ENCODE measurements around the gene AVPR2.

Gene AVPR2

DNA sequence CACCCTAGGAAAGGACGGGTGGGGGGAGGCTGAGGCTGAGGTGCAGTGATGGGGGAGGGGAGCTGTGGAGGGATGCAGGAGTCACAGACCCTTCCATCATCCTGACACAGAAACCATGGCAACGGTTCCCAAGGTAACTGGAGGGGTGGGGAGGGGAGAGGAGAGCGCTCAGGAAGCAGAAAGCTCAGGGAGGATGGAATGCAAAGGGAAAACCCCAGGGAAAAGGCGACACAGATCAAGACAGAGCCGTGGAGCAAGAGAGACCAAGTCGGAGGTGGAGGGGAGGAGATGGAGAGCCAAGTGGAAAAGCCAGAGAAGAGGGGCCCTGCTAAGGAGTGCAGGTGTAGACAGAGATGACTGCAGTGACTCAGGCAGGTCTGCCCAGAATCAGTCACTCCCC, 33.0 kb upstream of the AVPR2 start:
- DNase-seq (ENCODE audit: low read depth) = no peak

DNA sequence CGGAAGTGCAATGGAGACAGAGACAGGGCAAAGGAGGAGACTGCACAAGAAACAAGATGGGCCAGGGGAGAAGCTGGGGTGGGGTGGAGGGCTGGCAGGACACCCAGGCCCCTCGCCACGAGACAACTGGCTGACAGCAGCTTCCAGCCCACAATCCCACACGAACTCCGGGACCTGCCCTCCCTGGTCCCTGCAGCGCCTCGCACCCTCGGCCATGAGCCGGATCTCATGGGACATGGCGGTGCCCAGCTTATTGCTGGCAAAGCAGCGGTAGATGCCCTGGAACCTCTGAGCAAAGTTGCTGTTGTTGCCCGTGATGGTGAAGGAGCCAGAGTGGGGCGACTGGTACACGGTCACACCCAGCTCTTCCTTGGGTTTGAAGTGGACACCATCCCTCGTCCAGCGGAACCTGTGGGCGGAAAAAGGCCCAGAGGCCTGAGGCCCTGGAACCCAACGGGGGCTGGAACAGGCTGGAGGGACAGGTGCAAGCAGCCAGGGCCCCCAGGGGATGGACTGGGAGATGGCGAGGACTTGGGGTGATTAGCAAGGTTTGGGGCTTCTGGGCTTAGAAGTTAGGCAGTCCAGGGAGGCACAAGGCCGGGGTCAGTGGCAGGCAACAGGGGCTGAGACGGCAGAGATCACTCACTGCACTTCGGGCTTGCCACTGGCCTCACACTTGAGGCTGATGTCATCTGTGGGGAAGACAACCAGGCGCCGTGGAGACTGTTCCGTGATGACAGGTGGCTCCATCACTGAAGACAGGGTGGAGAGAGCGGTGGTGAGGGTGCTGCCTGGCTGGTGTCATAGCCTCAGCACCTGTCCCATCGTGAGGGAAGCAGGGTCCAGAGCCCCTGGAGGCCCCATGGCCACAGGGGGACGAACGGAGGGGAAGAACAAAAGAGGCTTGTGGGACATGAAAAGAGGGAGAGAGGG, 32.3 kb upstream of the AVPR2 start:
- DNase-seq (ENCODE audit: low read depth) = no peak

DNA sequence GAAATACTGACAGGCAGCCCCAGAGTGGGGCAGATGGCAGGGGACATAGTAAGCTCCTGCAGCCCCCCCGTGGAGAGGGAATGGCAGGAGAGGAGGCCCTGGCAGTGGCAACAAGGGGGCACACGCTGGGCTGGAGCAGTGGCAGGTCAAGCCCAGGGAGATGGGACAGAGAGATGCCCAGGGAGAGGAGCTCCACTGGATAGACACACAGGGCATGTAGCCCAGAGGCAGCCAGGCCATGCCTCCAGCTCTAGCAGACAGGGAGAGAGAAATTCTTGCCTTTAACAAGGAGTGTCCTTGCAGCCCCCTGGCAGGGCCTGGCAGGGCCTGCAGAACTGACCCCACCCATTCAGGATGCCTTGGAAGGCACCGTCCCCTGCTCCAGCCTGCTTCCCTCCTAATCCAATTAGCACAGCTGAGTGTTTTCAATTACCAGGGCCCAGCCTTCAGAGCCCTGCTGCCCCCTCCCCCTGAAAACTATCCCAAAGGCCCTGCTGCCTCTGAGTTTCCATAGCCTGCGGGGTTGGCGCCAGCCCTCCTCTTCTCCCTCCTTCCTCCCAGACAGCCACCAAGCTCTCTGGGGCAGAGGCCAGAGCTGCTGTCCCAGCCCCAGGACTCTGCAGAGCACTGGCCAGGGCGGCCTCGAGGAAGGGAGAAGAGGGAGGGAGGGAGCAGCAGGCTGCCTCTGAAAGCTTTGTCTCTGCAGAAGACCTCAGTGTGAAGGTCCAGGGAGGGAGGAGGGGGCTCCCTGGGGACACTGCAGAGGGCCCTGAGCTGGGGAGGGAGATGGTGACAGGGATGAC, 31.0 kb upstream of the AVPR2 start:
- no peak for DNase-seq (ENCODE audit: low read depth)

DNA sequence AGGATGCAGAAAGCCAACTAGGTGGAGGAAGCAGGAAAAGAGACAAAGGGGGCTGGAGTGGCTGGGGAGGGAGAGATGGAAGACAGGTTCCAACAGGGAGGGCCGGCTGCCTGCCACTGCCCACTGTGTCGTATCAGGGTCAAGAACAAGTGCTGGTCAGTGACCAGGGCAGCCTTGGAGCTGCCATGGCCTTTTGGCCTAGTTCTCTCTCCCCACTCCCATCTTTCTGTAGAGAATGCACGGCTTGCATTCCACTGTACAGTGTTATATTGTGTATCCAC, 30.4 kb upstream of the AVPR2 start:
- no peak for DNase-seq (ENCODE audit: low read depth)

DNA sequence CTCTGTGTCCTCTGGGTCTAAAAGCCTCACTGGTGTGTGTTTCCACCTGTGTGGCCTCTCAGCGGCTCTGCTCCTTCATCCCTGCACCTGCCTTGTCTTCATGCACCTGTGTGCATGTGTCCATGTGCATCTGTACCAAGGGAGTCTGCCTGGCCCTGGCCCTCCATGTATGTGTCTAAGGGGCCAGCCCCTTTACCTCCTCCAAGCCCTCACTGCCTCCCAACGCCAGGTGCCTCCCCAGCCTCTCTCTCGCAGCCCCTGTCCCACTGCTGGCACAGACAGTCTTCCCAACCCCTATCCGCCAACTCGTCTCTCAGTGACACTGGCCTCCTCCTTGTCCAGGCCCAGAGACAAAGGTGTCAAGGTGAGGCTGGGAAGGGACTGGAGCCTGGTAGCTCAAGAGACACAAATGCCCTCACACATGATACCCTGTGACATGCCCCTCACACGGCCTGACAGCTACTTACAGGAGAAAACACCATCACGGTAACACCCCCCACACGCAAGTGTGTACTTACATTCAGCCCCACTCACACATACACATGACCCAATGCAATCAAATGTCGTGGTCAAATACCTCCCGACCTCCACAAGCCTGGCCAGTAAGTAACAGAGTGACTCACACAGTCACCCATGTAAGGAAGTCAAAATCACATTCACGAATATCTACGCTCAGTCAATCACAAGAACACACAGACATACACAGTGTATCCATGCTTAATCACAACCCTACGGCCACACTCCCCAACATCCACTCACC, 29.9 kb upstream of the AVPR2 start:
- no peak for DNase-seq (ENCODE audit: low read depth)

DNA sequence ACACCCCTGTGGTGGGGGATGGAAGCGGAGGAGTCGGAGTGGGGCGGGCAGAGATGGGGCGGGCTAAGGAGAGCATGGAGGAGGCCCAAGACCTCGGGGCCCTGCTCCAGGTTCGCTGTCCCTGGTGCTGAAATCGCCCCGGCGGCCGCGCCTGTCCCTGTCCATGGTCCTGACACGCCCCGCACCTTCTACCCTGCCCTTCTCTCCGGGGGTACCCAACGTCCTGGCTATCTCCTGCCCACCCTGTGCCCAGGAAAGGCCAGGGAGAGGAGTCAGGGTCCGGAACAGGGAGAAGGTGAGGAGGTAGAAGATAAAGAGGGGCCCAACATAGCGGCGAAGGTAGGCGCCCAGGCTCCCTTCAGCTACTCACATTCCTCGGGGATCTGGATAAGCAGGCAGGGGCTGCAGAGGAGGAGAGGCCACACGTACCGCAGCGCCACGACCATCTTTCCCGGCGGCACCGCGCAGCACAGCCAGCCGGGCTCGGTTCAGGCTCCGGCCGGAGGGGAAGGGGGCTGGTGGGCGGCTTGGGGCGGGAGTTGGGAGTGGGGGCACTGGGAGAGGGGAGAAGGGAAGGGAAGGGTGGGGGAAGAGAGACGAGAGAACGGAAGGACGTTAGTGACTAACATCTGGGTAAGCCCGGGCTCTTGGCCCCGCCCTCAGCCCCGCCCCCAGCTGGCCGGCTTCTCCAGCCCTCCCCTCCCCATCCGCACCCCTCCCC, 28.9 kb upstream of the AVPR2 start:
- DNase-seq (ENCODE audit: low read depth) = peak; percentile 58

DNA sequence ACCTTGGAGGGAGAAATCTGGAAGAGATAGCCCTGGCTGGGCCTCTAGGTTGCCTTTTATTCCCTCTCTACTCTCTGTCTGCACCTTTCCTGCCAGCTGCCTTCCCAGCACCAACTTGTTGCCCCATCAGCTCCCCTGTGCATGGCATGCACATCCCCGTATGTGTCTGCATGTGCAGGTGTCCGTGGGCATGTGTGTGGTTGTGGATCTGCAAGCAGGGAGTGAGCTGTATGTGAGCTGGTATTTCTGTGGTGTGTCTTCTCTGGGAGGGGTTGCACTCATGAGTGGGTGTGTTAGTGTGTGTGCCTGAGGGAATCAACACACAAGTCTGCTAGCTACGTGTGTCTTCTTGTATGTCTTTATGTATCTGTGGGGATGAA, 28.4 kb upstream of the AVPR2 start:
- no peak for DNase-seq (ENCODE audit: low read depth)

DNA sequence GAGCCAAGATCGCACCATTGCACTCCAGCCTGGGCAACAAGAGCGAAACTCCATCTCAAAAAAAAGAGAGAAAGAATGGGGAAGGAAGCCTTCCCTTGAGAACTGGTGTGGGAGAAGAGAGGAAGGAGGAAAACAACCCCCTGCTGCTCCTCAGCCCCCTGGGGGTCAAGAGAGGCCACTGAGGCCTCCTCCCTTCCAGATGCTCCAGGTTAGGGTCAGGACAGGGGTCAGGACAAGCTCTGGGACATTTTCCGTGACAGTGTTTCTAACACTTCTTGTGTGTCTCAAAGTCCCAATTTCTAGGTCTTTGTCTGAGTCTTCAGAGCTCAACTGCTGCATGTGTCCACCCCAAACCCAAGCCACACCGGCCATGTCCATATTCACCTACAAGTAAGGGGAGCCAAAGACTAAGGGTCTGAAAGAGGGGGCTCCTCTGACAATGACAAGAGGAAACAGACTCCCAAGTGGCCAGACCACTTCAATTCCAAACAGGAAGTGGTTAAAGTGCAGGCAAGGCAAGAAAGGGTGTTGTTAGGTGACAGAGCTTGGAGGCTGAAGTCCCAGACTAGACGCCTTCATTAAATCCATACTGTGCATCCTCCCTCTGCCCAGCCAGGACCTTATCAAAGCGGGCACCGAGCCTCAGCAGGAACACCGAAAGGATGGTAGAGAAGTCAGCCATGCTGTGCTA, 26.8 kb upstream of the AVPR2 start:
- no peak for DNase-seq (ENCODE audit: low read depth)

DNA sequence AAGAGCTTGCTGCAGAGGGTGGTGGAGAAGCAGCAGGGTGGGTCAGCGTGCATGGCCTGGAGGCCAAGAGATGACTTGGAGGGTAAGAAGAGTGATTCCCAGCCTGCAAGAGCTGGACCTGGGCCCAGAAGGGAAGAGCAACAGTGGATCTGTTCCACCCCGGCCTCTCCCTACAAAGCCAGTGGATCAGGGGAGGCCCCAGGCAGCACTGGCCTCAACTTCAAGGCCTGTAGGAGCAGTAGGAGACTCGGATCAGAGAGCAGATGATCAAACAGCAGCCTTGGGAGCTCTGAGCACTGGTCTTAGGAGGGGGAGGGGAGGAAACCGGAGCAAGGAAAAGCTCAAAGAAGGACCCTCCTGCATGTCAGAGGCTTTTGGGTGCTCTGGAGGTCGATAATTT, 26.1 kb upstream of the AVPR2 start:
- no peak for DNase-seq (ENCODE audit: low read depth)

DNA sequence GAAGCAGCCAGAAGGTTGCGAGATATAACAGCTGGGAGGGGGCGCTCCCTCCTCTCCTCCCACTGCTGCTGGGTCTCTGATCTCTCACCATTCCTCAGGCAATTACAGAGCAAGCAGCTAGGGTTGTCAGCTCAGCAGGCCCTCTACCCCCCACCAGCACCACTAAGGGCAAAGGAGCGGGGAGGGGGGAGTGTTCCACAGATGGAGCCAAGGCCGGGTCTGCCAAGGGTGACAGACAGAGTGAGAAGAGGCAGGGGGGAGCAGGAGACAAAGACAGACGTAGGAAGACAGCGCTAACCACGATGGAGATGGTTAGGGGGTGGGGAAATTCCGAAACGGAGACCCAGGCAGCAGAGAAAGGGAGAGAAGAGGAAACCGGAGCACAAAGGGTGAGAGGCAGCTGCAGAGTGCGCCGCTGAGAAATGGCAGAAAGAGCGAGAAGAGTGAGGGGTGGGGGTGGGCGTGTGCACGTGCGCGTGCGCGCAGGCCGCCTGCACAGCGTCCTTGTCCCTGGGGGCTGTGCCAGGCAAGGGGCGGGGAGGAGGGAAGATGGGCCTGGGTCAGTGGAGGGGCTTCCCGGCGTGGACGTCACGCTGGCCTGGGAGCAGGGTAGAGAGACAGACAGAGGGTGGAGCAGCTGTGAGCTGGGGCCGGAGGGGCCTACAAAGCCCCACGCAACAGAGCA, 25.4 kb upstream of the AVPR2 start:
- DNase-seq (ENCODE audit: low read depth) = no peak

DNA sequence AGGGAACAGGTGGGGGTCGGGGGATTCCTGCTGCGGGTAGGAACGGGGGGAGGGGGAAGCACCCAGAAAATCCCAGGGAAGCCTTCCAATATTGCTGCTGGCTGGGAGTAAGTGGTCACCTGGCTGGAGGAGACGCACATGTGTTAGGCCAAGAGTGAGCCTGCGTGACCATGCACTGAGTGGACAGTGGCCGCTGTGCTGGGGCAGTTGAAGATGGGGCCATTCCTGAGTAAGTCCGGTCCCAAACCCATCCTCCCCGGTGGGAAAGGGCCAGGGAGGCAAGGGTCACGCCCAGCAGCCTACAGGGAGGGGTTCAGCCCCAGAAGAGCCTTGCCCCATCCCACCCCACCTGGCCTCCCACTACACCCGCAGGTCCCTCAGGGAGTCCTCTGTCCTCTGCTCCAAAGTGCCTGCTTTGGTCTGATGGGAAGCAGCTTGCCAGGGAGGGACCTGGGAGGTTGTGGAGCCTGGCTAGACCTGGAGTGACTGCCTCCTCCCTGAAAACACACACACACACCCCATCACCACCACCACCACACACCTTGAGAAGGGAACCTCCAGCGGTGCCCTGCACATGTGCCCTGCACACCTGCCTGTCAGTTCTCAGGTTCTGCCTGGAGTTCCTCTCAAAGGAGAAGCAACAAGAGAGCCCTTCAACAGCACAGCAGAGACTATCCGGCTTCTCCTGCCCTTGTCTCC, 24.6 kb upstream of the AVPR2 start:
- no peak for DNase-seq (ENCODE audit: low read depth)

DNA sequence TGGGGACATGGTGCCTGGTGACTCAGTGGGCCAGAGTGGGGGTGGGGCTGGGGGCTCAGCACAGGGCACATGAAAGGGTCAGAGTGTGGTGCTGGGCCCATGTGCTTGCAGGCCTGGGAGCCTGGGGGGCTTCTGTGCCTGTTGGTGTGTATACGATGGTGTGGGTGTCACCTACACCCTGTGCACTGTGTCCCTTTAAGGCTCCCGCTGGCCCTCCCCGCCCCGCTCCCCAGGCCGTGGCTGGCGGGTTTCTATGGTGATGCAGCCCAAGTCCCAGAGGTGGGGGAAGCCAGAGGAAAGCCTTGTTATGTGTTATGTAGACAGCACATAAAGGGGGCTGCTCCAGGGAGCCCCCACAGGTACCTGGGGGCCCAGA, 24.0 kb upstream of the AVPR2 start:
- DNase-seq (ENCODE audit: low read depth) = no peak

DNA sequence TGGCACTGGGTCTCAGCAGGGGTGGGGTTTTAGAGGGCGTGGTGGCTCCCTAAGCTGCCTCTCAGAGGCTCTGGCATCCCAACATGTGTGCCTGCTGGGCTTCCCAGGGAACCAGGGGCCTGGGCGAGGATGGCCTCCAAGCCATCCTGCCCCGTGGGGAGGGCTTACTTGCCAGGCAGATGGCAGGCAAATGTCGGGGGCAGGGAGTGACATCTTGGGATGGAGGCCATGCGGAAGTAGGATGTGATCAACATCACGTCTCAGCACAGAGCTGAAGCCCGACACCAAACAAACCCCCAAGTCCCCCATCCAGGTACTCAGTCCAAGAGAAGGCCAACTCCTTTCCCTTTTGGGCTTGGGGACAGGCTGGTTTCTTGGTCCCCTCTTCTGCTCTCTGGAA, 23.2 kb upstream of the AVPR2 start:
- no peak for DNase-seq (ENCODE audit: low read depth)

DNA sequence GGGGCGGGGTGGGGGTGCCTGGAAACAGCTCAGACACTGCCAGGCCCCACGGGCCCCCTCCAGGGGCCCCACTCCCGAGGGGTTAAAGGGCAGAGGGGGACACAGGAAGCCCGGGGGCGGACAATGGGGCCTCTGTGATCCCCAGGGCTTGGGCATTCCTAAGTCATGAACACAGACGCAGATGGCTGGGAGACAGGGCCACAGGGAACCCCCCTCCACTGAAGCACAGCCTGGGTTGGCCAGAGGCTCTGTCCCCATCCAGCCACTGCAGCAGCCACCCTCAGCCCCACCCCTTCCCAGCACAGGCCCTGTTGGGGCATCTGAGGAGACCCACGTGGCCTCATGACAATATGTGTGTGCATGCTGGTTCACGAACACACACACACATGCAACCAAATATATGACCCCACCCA, 22.4 kb upstream of the AVPR2 start:
- no peak for DNase-seq (ENCODE audit: low read depth)

DNA sequence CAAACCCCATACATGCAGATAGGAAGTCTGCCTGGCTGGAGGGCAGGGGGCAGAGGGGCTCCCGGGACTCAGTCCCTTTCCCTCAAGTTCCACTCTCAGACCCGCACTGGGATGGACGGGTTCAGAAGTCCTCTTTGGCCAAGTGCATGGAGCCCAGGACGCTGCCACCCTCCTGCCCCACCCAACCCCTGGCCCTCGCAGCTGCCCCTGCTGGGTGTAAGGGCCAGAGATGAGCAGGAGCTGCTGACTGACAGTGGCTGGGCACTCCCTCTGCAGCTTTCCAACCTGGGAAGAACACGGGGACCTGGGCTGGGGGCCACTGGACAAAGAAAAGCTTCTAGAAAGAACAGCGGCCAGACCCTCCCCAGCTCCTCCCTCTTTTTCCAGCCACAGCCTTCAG, 21.9 kb upstream of the AVPR2 start:
- DNase-seq (ENCODE audit: low read depth) = no peak

DNA sequence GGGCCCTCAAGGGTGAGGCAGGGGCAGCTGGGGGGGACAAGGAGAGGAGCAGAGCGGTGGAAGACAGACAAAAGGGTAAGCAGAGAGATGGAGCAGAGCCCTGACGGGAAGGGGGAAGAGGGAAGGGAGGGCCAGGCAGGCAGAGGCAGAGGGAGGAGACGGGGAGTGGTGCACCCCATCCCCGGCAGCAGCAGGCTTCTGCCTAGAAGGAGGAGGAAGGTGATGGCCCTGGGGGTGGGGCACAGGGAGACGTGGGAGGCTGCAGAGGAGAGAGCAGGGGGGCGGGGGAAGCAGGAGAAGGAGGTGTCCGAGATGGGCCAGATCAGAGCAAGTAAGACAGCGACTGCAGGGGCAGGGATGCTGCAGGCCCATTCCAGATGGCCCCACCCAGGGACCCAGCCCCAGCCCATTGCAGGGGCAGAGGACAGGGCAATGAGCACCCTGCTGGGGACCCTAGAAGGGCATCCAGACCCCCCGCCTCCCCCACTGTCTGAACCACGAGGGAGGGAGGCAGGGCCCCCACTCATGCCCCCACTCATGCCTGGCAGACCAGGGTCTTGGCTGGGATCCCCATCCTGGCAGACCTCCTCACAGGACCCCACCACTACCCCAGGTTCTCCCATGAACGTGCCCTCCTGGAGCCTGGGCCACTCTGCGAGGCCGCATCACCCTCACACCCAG, 21.2 kb upstream of the AVPR2 start:
- no peak for DNase-seq (ENCODE audit: low read depth)

DNA sequence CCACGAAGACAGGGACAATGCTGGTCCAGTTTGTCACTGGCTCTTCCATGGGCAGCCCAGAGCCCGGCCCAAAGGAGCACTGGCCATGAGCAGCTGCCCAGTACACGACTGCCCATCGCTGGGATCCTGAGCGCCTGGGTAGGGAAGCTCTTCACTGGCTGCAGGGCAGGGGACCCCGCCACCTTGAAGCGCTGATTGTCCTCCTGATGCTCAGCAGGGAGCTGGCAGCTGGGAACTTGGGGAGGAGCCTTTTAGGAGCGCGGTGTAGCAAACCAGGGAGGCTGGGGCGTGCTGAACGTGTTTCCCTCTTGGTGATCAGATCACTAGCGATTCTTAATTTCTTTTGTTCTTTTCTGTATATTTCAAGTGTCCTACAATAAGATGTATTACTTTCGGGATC, 20.3 kb upstream of the AVPR2 start:
- DNase-seq (ENCODE audit: low read depth) = no peak

DNA sequence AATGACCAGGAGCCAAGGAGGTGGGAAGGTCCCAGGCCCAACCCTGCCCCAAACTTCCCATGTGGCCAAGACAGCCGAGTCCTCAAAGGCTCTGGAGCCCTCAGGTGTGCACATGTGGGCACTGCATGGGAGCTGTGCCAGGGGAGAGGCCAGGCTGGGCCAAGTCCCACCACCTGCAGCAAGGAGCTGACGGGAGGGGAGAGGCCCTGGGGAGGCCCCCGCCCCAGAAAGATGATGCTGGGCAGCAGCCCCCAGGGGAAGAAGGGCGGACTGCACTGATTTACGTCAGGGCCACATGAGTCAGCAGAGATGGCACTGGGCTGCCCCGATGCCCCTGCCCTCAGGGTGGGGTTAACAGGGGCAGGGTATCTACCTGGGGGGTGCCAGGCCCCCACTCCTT, 19.9 kb upstream of the AVPR2 start:
- no peak for DNase-seq (ENCODE audit: low read depth)

DNA sequence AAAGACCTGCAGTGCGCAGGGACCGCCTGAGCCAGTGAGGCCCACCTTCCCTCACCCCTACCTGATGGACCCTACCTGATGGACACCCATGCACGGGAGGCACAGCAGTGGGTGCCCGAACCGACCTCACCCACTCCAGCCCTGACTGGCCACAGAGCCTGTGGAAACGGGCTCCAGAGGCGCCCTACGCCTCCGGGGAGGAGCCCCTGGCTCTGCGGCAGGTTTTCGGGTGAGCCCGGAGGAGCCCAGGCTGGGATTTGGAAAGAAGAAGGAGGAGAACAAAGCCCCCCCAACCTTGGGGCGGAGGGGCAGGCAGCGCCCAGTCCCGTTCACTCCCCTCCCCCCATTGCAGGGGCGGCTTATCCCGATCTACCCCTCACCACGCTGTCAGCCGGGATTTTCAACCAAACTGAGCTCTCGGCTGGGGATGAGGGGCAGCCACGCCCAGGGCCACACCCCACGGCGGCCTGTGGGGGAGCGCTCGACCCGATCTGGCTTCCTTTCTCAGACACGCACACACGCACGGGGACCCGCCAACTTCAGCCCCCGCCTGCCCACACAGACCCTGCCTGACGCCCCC, 19.2 kb upstream of the AVPR2 start:
- DNase-seq (ENCODE audit: low read depth) = no peak

Measured in stimulated activated CD8-positive, alpha-beta memory T cell treated with anti-CD3 and anti-CD28 coated beads, Interleukin-15, amount 100 ng/mL, for 24 hours (primary cell).